PC-3 (cell line): ENCODE results near the gene YES1. TPM values are rescaled to one million over a fixed set of nuclear protein-coding genes. Genes with fewer than 3 reads are reported as not detected.

ENCODE experiments used
- ATAC-seq: fragments of 200-7000 bp; cut with Tn5 transposase; 2 replicates; pipeline ENCODE4 v1.9.1; 2020; ENCODE audit warnings: mild to moderate bottlenecking, moderate library complexity
- BruUV-seq: library from RNA; stranded (reverse); fragments of 400-500 nt; replicated peaks from 2 replicates; lab custom pipeline; 2021; lab: Mats Ljungman, UMichigan
- CTCF ChIA-PET: fragments of 300-600 bp; sonication (Branson Sonifier 250); formaldehyde crosslinking; loops from one replicate; lab custom pipeline; 2022; ENCODE audit warnings: antibody characterized with exemption; lab: Charles Lee
- POLR2A ChIA-PET: fragments of 300-600 bp; sonication (Branson Sonifier 250); formaldehyde crosslinking; loops from one replicate; lab custom pipeline; 2022; ENCODE audit warnings: antibody characterized with exemption; ENCODE audit not compliant: unreplicated experiment; lab: Charles Lee
- DNase-seq: peaks from one replicate; pipeline ENCODE4 v3.0.0-alpha.2; 2015
- H2AFZ ChIP-seq: fragments of 300-600 bp; sonication (generic); 2 replicates; pipeline ENCODE4 v1.6.0; 2016; ENCODE audit warnings: antibody characterized with exemption, low read length
- H3F3A ChIP-seq: fragments of 300-600 bp; sonication (generic); one replicate; pipeline ENCODE4 v1.6.0; 2017; ENCODE audit warnings: antibody characterized with exemption, low read length, control low read depth, mild to moderate bottlenecking; ENCODE audit not compliant: unreplicated experiment
- H3K27ac ChIP-seq: fragments of 300-600 bp; sonication (generic); 2 replicates; pipeline ENCODE4 v1.5.1; 2016; ENCODE audit warnings: mild to moderate bottlenecking, low read length
- H3K27me3 ChIP-seq: fragments of 300-600 bp; sonication (generic); 2 replicates; pipeline ENCODE4 v1.6.1; 2016; ENCODE audit warnings: low read length, mixed read lengths
- H3K36me3 ChIP-seq: fragments of 300-600 bp; sonication (generic); 2 replicates; pipeline ENCODE4 v1.6.1; 2016; ENCODE audit warnings: low read depth, mixed run types, low read length, mixed read lengths
- H3K4me1 ChIP-seq: fragments of 300-600 bp; sonication (generic); 2 replicates; pipeline ENCODE4 v1.5.1; 2016; ENCODE audit warnings: low read length; ENCODE audit not compliant: insufficient read depth
- H3K4me2 ChIP-seq: fragments of 300-600 bp; sonication (generic); 2 replicates; pipeline ENCODE4 v1.6.0; 2016; ENCODE audit warnings: low read length
- H3K4me3 ChIP-seq: fragments of 300-600 bp; sonication (generic); 2 replicates; pipeline ENCODE4 v1.5.1; 2016; ENCODE audit warnings: mild to moderate bottlenecking, low read length, mixed read lengths
- H3K79me2 ChIP-seq: fragments of 300-600 bp; sonication (generic); 2 replicates; pipeline ENCODE4 v1.6.1; 2017; ENCODE audit warnings: low read length, mixed read lengths
- H3K9ac ChIP-seq: fragments of 300-600 bp; sonication (generic); 2 replicates; pipeline ENCODE4 v1.6.0; 2016; ENCODE audit warnings: mild to moderate bottlenecking, low read length
- H3K9me2 ChIP-seq: fragments of 300-600 bp; sonication (generic); replicated peaks from 2 replicates; pipeline ENCODE4 v1.6.1; 2016; ENCODE audit warnings: mixed run types, low read length, mixed read lengths
- H3K9me3 ChIP-seq: fragments of 300-600 bp; sonication (generic); 2 replicates; pipeline ENCODE4 v1.6.1; 2016; ENCODE audit warnings: low read length, mixed read lengths
- H4K20me1 ChIP-seq: fragments of 300-600 bp; sonication (generic); 2 replicates; pipeline ENCODE4 v1.6.1; 2016; ENCODE audit warnings: low read length, mixed read lengths
- EZH2 ChIP-seq: fragments of 300-600 bp; sonication (generic); IDR thresholded peaks from one replicate; pipeline ENCODE4 v1.6.1; 2017; ENCODE audit warnings: antibody characterized with exemption, mild to moderate bottlenecking, low read length; ENCODE audit not compliant: unreplicated experiment
- EZH2phosphoT487 ChIP-seq: fragments of 300-600 bp; sonication (generic); IDR thresholded peaks from 2 replicates; pipeline ENCODE4 v1.6.1; 2018; ENCODE audit warnings: mild to moderate bottlenecking, antibody characterized with exemption, low read length, borderline replicate concordance
- intact Hi-C: fragments of 100-400 bp; cut with micrococcal nuclease; formaldehyde crosslinking; loops from 2 replicates; pipeline ENCODE4 v1.9.0; 2023
- total RNA-seq: library from RNA; depleted of rRNA; stranded (reverse); fragments of >200 nt; gene quantifications from 2 replicates; pipeline ENCODE4 v1.2.3, GENCODE V29; 2014
- TF ChIP-seq, protein P1 (sequence below): fragments of 300-600 bp; sonication (generic); conservative IDR thresholded peaks from 2 replicates; pipeline ENCODE4 v1.5.1; 2017; ENCODE audit warnings: antibody characterized with exemption, low read depth, mild to moderate bottlenecking, low read length

YES1 gene
- total RNA-seq, 1 experiment from 2014 or later, result 73.5 TPM

GRCh38 chr18:754656-755055 lies 57.4 kb downstream of the YES1 start:
- H3K9ac ChIP-seq, result no peak overlapping the region
- H3K9me2 ChIP-seq, result no peaks in the 10 kb centered on the region
- no peaks in the 10 kb centered on the region for H3K4me1 ChIP-seq
- intact Hi-C loops, result no loop called here
- no peak overlapping the region for H3K4me2 ChIP-seq
- no peak for ATAC-seq
- no peak for DNase-seq
- no peak overlapping the region for H3K4me3 ChIP-seq
- no peaks in the 10 kb centered on the region for H3K9me3 ChIP-seq
- H3F3A ChIP-seq, result no peaks in the 10 kb centered on the region
- ChIA-PET POLR2A (no interaction called here), CTCF (no interaction called here)
- H2AFZ ChIP-seq, result no peak overlapping the region
- no peaks in the 10 kb centered on the region for H3K27me3 ChIP-seq
- no peak for TF ChIP-seq EZH2
- TF ChIP-seq, protein P1, sequence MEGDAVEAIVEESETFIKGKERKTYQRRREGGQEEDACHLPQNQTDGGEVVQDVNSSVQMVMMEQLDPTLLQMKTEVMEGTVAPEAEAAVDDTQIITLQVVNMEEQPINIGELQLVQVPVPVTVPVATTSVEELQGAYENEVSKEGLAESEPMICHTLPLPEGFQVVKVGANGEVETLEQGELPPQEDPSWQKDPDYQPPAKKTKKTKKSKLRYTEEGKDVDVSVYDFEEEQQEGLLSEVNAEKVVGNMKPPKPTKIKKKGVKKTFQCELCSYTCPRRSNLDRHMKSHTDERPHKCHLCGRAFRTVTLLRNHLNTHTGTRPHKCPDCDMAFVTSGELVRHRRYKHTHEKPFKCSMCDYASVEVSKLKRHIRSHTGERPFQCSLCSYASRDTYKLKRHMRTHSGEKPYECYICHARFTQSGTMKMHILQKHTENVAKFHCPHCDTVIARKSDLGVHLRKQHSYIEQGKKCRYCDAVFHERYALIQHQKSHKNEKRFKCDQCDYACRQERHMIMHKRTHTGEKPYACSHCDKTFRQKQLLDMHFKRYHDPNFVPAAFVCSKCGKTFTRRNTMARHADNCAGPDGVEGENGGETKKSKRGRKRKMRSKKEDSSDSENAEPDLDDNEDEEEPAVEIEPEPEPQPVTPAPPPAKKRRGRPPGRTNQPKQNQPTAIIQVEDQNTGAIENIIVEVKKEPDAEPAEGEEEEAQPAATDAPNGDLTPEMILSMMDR, result no peak
- TF ChIP-seq EZH2phosphoT487, result no peak
- no peaks in the 10 kb centered on the region for H4K20me1 ChIP-seq
- no peak overlapping the region for H3K27ac ChIP-seq
- no TSS peak for BruUV-seq
- peaks cover 7% of the 10 kb centered on the region; the same call in 1 of the 2 replicates for H3K79me2 ChIP-seq
- peaks cover 5% of the 10 kb centered on the region; the same call in 1 of the 2 replicates for H3K36me3 ChIP-seq

DNA sequence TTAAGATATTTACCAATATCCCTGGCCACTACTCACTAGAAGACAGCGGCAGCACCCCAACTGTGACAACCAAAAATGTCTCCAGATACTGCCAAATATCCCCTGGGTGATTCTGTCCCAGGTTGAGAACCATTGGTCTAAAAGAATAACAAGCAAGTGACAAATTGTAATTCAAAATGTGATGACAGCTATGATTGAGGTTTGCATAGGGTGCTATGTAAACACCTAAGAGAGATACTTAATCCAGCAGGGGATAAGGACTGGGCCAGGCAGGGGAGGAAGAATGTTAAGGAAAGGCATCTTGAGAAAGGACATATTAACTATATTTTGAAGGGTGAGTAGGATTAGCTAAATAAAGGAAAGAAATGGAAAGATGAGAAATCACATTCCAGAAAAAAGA lies 61.6 kb downstream of the YES1 start:
- H3K27me3 ChIP-seq, result no peaks in the 10 kb centered on the region
- H4K20me1 ChIP-seq, result no peaks in the 10 kb centered on the region
- no peak overlapping the region for H3K4me2 ChIP-seq
- no TSS peak for BruUV-seq
- DNase-seq (no peak), ATAC-seq (no peak)
- no peaks in the 10 kb centered on the region for H3F3A ChIP-seq
- no peak overlapping the region for H3K4me3 ChIP-seq
- no peak overlapping the region for H3K27ac ChIP-seq
- CTCF ChIA-PET, result no interaction called here
- no peaks in the 10 kb centered on the region for H3K9me2 ChIP-seq
- H2AFZ ChIP-seq, result no peak overlapping the region
- H3K9ac ChIP-seq, result no peak overlapping the region
- peaks cover 14% of the 10 kb centered on the region; the same call in 1 of the 2 replicates for H3K36me3 ChIP-seq
- H3K79me2 ChIP-seq, result no peaks in the 10 kb centered on the region
- intact Hi-C loops, result no loop called here
- H3K4me1 ChIP-seq, result no peaks in the 10 kb centered on the region
- no peak for TF ChIP-seq EZH2
- TF ChIP-seq, protein P1, result no peak
- TF ChIP-seq EZH2phosphoT487, result no peak
- POLR2A ChIA-PET, result no interaction called here
- no peaks in the 10 kb centered on the region for H3K9me3 ChIP-seq

DNA sequence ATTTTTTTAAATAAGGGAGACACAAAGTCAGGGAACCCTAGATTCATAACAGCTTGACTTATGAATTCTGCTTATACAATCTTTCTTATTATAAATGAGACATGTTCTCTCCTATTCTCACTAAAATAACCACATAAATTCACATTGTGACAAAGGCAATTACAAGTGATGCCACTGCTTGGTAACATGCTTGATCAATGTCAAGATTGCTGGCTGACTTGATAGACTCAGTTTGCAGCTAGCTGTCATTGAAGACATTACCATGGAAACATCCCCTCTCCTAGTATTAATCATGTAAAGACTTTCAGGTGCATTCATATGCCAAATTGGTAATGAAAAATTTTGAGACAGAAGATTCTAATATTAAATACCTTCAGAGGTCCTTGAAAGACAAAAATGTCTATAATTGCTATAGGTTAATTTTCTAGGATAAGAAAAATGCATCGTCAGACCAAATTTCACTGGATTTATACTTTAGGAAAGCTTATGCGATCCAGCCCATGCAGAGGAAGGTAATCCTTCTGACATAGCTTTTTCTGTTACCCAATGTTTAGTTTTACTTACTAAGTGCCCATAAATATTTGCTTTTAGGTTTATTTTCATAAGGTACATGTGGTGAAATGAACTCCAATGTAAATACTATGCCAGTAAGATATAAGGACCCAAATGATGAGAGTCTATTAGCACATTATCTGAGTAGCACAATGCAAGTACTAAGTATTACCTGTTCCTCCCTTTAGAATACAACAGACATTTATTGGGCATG lies 67.0 kb downstream of the YES1 start:
- intact Hi-C loops, result loop anchor here (5.0 kb wide), 1 partner anchor 67 kb away; the partner anchor contains the start of gene YES1
- Histone ChIP-seq H3K79me2 (no peaks in the 10 kb centered on the region), H2AFZ (no peak overlapping the region), H3K9me2 (no peaks in the 10 kb centered on the region), H3F3A (no peaks in the 10 kb centered on the region), H3K4me3 (no peak overlapping the region), H3K4me1 (no peaks in the 10 kb centered on the region), H3K27me3 (no peaks in the 10 kb centered on the region), H3K9me3 (no peaks in the 10 kb centered on the region), H3K4me2 (no peak overlapping the region), H4K20me1 (no peaks in the 10 kb centered on the region), H3K9ac (no peak overlapping the region), H3K36me3 (peaks cover 25% of the 10 kb centered on the region; the same call in 1 of the 2 replicates), H3K27ac (no peak overlapping the region)
- CTCF ChIA-PET, result no interaction called here
- POLR2A ChIA-PET, result no interaction called here
- TF ChIP-seq EZH2 (no peak), EZH2phosphoT487 (no peak)
- TF ChIP-seq, protein P1, result no peak
- ATAC-seq (no peak), DNase-seq (no peak)
- no TSS peak for BruUV-seq
